DOHH2 (cell line): ENCODE results near the gene SLC25A10.

Source experiments
- EZH2phosphoT487 ChIP-seq: fragments of 200-600 bp; sonication (generic); IDR thresholded peaks from 2 replicates; pipeline ENCODE4 v1.6.1; 2017; ENCODE audit warnings: borderline replicate concordance, mild to moderate bottlenecking, antibody characterized with exemption, low read length, moderate library complexity, mixed read lengths
- TF ChIP-seq, protein P1 (sequence below): fragments of 200-600 bp; sonication (generic); IDR thresholded peaks from one replicate; pipeline ENCODE4 v1.5.1; 2014; ENCODE audit warnings: antibody characterized with exemption, mild to moderate bottlenecking, low read depth, low read length; ENCODE audit not compliant: poor library complexity, severe bottlenecking

DNA sequence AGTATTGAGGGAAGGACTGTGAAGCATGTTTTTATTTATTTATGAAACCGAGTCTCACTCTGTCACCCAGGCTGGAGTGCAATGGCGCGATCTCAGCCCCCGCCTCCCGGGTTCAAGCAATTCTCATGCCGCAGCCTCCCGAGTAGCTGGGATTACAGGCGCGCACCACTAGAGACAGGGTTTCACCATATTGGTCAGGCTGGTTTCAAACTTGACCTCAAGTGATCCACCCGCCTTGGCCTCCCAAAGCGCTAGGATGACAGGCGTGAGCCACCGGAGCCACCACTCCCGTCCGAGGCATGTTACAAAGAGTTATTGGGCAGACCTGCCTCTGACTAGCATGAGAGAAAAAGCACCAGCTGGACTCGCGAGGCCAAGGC, 5.9 kb upstream of the SLC25A10 start:
- TF ChIP-seq, protein P1, sequence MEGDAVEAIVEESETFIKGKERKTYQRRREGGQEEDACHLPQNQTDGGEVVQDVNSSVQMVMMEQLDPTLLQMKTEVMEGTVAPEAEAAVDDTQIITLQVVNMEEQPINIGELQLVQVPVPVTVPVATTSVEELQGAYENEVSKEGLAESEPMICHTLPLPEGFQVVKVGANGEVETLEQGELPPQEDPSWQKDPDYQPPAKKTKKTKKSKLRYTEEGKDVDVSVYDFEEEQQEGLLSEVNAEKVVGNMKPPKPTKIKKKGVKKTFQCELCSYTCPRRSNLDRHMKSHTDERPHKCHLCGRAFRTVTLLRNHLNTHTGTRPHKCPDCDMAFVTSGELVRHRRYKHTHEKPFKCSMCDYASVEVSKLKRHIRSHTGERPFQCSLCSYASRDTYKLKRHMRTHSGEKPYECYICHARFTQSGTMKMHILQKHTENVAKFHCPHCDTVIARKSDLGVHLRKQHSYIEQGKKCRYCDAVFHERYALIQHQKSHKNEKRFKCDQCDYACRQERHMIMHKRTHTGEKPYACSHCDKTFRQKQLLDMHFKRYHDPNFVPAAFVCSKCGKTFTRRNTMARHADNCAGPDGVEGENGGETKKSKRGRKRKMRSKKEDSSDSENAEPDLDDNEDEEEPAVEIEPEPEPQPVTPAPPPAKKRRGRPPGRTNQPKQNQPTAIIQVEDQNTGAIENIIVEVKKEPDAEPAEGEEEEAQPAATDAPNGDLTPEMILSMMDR, result no peak
- TF ChIP-seq EZH2phosphoT487, result no peak
